Lung (tissue), 12 donors: ENCODE results near the gene TLE7. TPM values are rescaled to one million over a fixed set of nuclear protein-coding genes. Genes with fewer than 3 reads are reported as not detected.

Experiments
- ATAC-seq: fragments of 200-7000 bp; cut with Tn5 transposase; one replicate; pipeline ENCODE4 v1.9.1; 2020; ENCODE audit warnings: moderate number of reproducible peaks; ENCODE audit not compliant: insufficient read depth, low FRiP score
- DNase-seq, 3 donors: peaks; one replicate each; pipeline ENCODE4 v3.0.0-alpha.2; 2013 to 2017
- H3K27ac ChIP-seq, 2 donors: one replicate each; pipeline ENCODE4 v1.5.1; 2013; ENCODE audit warnings: mild to moderate bottlenecking in 2 of 2, moderate library complexity in 2 of 2, control low read depth in 1 of 2, inconsistent platforms in 1 of 2, low read depth in 1 of 2, low read length in 1 of 2
- H3K27me3 ChIP-seq, 3 donors: one replicate each; pipeline ENCODE4 v1.5.1; 2013; ENCODE audit warnings: low read length in 2 of 3; ENCODE audit not compliant: control insufficient read depth in 3 of 3, insufficient read depth in 3 of 3
- H3K36me3 ChIP-seq, 4 donors: one replicate each; pipeline ENCODE4 v1.5.1; 2013; ENCODE audit warnings: low read length in 4 of 4, mild to moderate bottlenecking in 1 of 4, moderate library complexity in 1 of 4; ENCODE audit not compliant: control insufficient read depth in 4 of 4, insufficient read depth in 4 of 4
- H3K4me1 ChIP-seq, 5 donors: one replicate each; pipeline ENCODE4 v1.5.1; 2013; ENCODE audit warnings: low read length in 5 of 5, mild to moderate bottlenecking in 2 of 5, moderate library complexity in 1 of 5; ENCODE audit not compliant: control insufficient read depth in 5 of 5, insufficient read depth in 5 of 5
- H3K4me3 ChIP-seq: one replicate; pipeline ENCODE4 v1.5.1; 2013; ENCODE audit warnings: mild to moderate bottlenecking, control low read depth, moderate library complexity
- H3K9ac ChIP-seq, 2 donors: one replicate each; pipeline ENCODE4 v1.5.1; 2013; ENCODE audit warnings: low read length in 2 of 2, control low read depth in 1 of 2; ENCODE audit not compliant: insufficient read depth in 1 of 2
- H3K9me3 ChIP-seq, 4 donors: one replicate each; pipeline ENCODE4 v1.5.1; 2013; ENCODE audit warnings: low read length in 3 of 4, mild to moderate bottlenecking in 1 of 4, moderate library complexity in 1 of 4; ENCODE audit not compliant: control insufficient read depth in 4 of 4, insufficient read depth in 3 of 4
- WGBS, 2 donors: extraction: QIAGEN DNeasy Blood & Tissue Kit; methylation state at CpG; one replicate each; pipeline ENCODE4 v1.1.7; 2013; 5-methylcytosine and 5-hydroxymethylcytosine counted together
- polyA plus RNA-seq, 2 donors: library from polyadenylated mRNA; stranded (reverse); fragments of 200-250 nt; gene quantifications; one replicate each; pipeline ENCODE4 v1.2.1, GENCODE V29; 2013
- total RNA-seq, 2 donors: library from RNA; depleted of rRNA in 1 of 2; stranded (reverse); fragments of >200 nt in 1 of 2; gene quantifications; one replicate each; pipeline ENCODE4 v1.2.1, GENCODE V29; 2014 to 2021
- TF ChIP-seq, protein P1 (sequence below): IDR thresholded peaks from 2 replicates; pipeline ENCODE4 v1.5.1; 2012; ENCODE audit warnings: mild to moderate bottlenecking; ENCODE audit errors: control extremely low read depth, extremely low read depth
- donor health status: control.
- donor health status: control.
- donor health status: Bipolar disorder and iron deficiency.
- donor health status: healthy.
- donor health status: DM: yes; HTN: yes; CAD: no.

Gene TLE7
- total and polyA plus RNA-seq, 4 donors, result not detected

DNA sequence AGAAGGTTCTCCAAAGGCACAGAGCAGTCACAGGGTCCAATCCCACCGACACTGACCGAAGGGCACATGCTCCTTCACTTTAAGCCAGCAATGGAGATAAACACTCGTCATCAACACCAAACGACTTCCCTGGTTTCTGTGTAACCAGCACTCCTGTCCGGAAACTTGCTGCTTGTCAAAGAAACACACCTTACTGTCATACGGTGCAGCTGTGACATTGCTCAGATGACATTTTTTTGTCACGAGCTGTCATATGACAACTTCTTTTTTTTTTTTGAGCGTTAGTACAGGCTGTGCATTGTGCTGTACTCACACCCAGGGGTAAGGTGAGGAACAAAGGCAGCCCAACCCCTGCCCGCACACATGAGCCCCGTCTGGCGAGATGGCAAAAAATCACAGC lies 39.2 kb downstream of the TLE7 start:
- H3K36me3 ChIP-seq, result no peaks in the 10 kb centered on the region

DNA sequence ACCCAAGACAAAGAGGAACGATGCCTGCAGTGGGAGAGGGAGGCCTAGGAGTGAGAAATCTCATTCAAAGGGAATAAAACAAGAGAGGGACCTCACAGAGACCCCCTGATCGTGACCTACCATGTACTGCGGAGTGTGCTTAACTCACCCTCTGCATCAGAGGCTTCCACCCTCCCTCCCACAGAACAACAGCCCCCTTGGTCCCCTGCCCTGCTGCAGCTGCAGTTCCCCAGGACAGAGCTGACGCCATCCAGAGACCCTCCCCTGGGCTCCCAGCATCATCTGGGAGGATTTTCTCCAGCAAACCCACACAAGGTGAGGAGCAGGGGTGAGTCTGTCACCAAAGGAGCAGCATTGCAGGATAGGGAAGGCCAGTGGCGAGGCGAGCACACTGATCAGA lies 39.8 kb downstream of the TLE7 start:
- no peak for ATAC-seq
- Histone ChIP-seq H3K4me3 (no peak overlapping the region), H3K27me3 (peaks cover 0 to 4% (median 2%) of the 10 kb centered on the region in 3 donors), H3K9ac (no peak overlapping the region), H3K4me1 (no peaks in the 10 kb centered on the region), H3K36me3 (no peaks in the 10 kb centered on the region), H3K27ac (no peak overlapping the region), H3K9me3 (peaks cover 0 to 12% (median 0%) of the 10 kb centered on the region in 4 donors)
- DNase-seq, result no peak
- TF ChIP-seq, protein P1, sequence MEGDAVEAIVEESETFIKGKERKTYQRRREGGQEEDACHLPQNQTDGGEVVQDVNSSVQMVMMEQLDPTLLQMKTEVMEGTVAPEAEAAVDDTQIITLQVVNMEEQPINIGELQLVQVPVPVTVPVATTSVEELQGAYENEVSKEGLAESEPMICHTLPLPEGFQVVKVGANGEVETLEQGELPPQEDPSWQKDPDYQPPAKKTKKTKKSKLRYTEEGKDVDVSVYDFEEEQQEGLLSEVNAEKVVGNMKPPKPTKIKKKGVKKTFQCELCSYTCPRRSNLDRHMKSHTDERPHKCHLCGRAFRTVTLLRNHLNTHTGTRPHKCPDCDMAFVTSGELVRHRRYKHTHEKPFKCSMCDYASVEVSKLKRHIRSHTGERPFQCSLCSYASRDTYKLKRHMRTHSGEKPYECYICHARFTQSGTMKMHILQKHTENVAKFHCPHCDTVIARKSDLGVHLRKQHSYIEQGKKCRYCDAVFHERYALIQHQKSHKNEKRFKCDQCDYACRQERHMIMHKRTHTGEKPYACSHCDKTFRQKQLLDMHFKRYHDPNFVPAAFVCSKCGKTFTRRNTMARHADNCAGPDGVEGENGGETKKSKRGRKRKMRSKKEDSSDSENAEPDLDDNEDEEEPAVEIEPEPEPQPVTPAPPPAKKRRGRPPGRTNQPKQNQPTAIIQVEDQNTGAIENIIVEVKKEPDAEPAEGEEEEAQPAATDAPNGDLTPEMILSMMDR, result no peak
- WGBS, 2 donors, result 68 to 76% methylated on average over 6 of the region's 6 CpGs

More for the DNA sequence above, 39.2 kb downstream of the TLE7 start:
- WGBS, 2 donors, result 66 to 75% methylated on average over 11 of the region's 11 CpGs
- DNase-seq (no peak), ATAC-seq (no peak)
- Histone ChIP-seq H3K9me3 (peaks cover 0 to 12% (median 0%) of the 10 kb centered on the region in 4 donors), H3K27me3 (peaks cover 0 to 6% (median 1%) of the 10 kb centered on the region in 3 donors), H3K9ac (no peak overlapping the region), H3K4me3 (no peak overlapping the region), H3K27ac (no peak overlapping the region), H3K4me1 (no peaks in the 10 kb centered on the region)
- TF ChIP-seq, protein P1, result no peak

DNA sequence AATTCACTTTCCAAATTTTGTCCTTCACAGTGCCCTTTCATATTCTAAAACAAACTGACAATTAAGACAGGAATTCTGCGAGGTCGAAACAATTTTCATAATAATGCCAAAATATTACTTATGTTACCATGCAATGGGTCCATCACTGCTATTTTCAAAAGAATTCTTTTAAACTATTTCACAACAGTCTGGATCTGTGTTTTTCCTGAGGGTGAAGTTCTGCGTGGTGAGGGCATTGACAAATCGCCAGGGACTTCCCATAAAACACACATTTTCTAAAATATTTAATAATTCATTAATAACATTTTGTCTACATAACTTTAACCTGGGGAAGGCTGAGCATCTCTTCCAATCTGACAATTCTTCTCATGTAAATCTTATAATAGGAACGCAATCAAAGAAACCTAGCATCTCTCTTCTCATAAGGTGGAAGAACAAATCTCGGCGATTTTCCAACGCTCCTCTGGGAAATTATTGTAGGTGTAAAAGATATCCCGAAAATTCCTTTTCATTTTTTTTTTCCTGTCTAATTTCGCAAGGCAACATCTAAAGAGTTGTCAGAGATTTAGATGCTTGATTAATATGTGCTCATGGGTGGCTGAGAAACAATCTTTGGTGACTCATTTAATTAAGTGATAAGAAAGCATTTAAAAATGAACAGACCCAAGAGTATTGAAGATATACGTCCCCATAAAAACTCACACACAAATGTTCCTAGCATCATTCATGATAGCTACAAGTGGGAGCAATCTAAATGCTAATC lies 41.9 kb downstream of the TLE7 start:
- ATAC-seq, result no peak

More for the DNA sequence above, 41.9 kb downstream of the TLE7 start:
- 87 to 93% methylated on average over 11 of the region's 11 CpGs for WGBS, 2 donors
- Histone ChIP-seq H3K9ac (no peak overlapping the region), H3K36me3 (no peaks in the 10 kb centered on the region), H3K9me3 (peaks cover 0 to 9% (median 0%) of the 10 kb centered on the region in 4 donors), H3K27me3 (peaks cover 0 to 4% (median 3%) of the 10 kb centered on the region in 3 donors), H3K4me3 (no peak overlapping the region), H3K27ac (no peak overlapping the region), H3K4me1 (no peaks in the 10 kb centered on the region)
- TF ChIP-seq, protein P1, result no peak
- DNase-seq, result no peak
